Natural killer cell (primary cell): ENCODE measurements around the gene CDH13. TPM values are rescaled to one million over a fixed set of nuclear protein-coding genes. Genes with fewer than 3 reads are reported as not detected.

Experiments used
- ATAC-seq, 3 donors: fragments of 150-1000 bp in 2 of 3; fragments of 200-7000 bp in 1 of 3; cut with Tn5 transposase; 1 replicate in 1 of 3; 2 replicates in 2 of 3; pipeline ENCODE4 v1.10.0; 2021; ENCODE audit warnings: mild to moderate bottlenecking in 2 of 3, moderate library complexity in 2 of 3
- DNase-seq, 2 donors: peaks; one replicate each; pipeline versions ENCODE4 v3.0.0 to v3.0.0-alpha.2; 2013 to 2021; ENCODE audit warnings: mixed read lengths in 1 of 2
- H3K27ac ChIP-seq: one replicate; pipeline ENCODE4 v1.5.1; 2013; ENCODE audit warnings: mild to moderate bottlenecking, low read length
- H3K27me3 ChIP-seq: one replicate; pipeline ENCODE4 v1.6.1; 2013; ENCODE audit warnings: low read length; ENCODE audit not compliant: control insufficient read depth, insufficient read depth
- H3K36me3 ChIP-seq: one replicate; pipeline ENCODE4 v1.6.1; 2013; ENCODE audit warnings: low read length; ENCODE audit not compliant: control insufficient read depth, insufficient read depth
- H3K4me1 ChIP-seq: one replicate; pipeline ENCODE4 v1.6.1; 2013; ENCODE audit warnings: low read length; ENCODE audit not compliant: control insufficient read depth, insufficient read depth
- H3K4me3 ChIP-seq: one replicate; pipeline ENCODE4 v1.5.1; 2013; ENCODE audit warnings: low read length
- H3K9me3 ChIP-seq: one replicate; pipeline ENCODE4 v1.6.1; 2013; ENCODE audit warnings: low read length; ENCODE audit not compliant: control insufficient read depth, insufficient read depth
- H3K27ac Mint-ChIP-seq, 2 donors: one replicate each; pipeline ENCODE4 v1.8.0; 2022; ENCODE audit warnings: mild to moderate bottlenecking in 2 of 2, mixed read lengths in 2 of 2, moderate library complexity in 1 of 2
- H3K27me3 Mint-ChIP-seq, 2 donors: one replicate each; pipeline ENCODE4 v1.8.0; 2022; ENCODE audit warnings: low read depth in 2 of 2, mixed read lengths in 2 of 2
- H3K36me3 Mint-ChIP-seq: one replicate; pipeline ENCODE4 v1.8.0; 2022; ENCODE audit warnings: mixed read lengths
- H3K4me1 Mint-ChIP-seq, 2 donors: one replicate each; pipeline ENCODE4 v1.8.0; 2022; ENCODE audit warnings: mixed read lengths in 2 of 2
- H3K4me3 Mint-ChIP-seq: one replicate; pipeline ENCODE4 v1.8.0; 2022; ENCODE audit warnings: mild to moderate bottlenecking, moderate library complexity, mixed read lengths
- H3K9me3 Mint-ChIP-seq, 2 donors: one replicate each; pipeline ENCODE4 v1.8.0; 2022; ENCODE audit warnings: mixed read lengths in 2 of 2
- CTCF ChIP-seq: fragments of 200-600 bp; IDR thresholded peaks from one replicate; pipeline ENCODE4 v1.8.0; 2022; ENCODE audit warnings: antibody characterized with exemption
- WGBS: methylation state at CpG from one replicate; pipeline ENCODE4 v1.1.7; 2013; ENCODE audit warnings: missing lambda C conversion rate; ENCODE audit not compliant: insufficient coverage; 5-methylcytosine and 5-hydroxymethylcytosine counted together
- intact Hi-C: fragments of 100-400 bp; cut with micrococcal nuclease; formaldehyde crosslinking; loops from one replicate; pipeline ENCODE4 v1.14.2; 2022
- total RNA-seq, 4 donors: library from RNA; stranded (reverse); fragments of 120-200 nt in 1 of 4; gene quantifications; one replicate each; pipeline versions ENCODE4 v1.2.3 to v1.2.4, GENCODE V29; 2013 to 2022

The CDH13 gene
- total RNA-seq, 3 donors from 2014 or later (not counting 1 experiment from before 2014, with no cell fraction given): not detected

GRCh38 chr16:82703161-82703560, 76.4 kb downstream of the CDH13 start:
- Histone ChIP-seq H3K27ac (no peak overlapping the region), H3K4me1 (no peaks in the 10 kb centered on the region), H3K4me3 (no peak overlapping the region), H3K27me3 (no peaks in the 10 kb centered on the region), H3K36me3 (no peaks in the 10 kb centered on the region), H3K9me3 (no peaks in the 10 kb centered on the region)
- DNase-seq: no peak
- no peak overlapping the region for H3K4me3 Mint-ChIP-seq
- no peaks in the 10 kb centered on the region for H3K9me3 Mint-ChIP-seq
- peaks cover 6 to 7% of the 10 kb centered on the region in 2 donors for H3K4me1 Mint-ChIP-seq
- peaks cover 20 to 37% of the 10 kb centered on the region in 2 donors for H3K27me3 Mint-ChIP-seq
- whole genome bisulfite sequencing: 84% methylated on average over 2 of the region's 2 CpGs
- H3K27ac Mint-ChIP-seq: no peak overlapping the region
- H3K36me3 Mint-ChIP-seq: no peaks in the 10 kb centered on the region
- no peak for TF ChIP-seq CTCF
- intact Hi-C loops: no loop called here
- ATAC-seq: no peak

GRCh38 chr16:82703871-82704768, 77.4 kb downstream of the CDH13 start:
- no peak for TF ChIP-seq CTCF
- H3K27me3 Mint-ChIP-seq: peaks cover 19 to 33% of the 10 kb centered on the region in 2 donors
- no peaks in the 10 kb centered on the region for H3K36me3 Mint-ChIP-seq
- no peak overlapping the region for H3K27ac Mint-ChIP-seq
- Histone ChIP-seq H3K4me1 (no peaks in the 10 kb centered on the region), H3K36me3 (no peaks in the 10 kb centered on the region), H3K27ac (no peak overlapping the region), H3K9me3 (no peaks in the 10 kb centered on the region), H3K27me3 (no peaks in the 10 kb centered on the region), H3K4me3 (no peak overlapping the region)
- no peak overlapping the region for H3K4me3 Mint-ChIP-seq
- intact Hi-C loops: no loop called here
- ATAC-seq: no peak
- H3K4me1 Mint-ChIP-seq: peaks cover 6 to 7% of the 10 kb centered on the region in 2 donors
- 50% methylated on average over 7 of the region's 7 CpGs for WGBS
- H3K9me3 Mint-ChIP-seq: no peaks in the 10 kb centered on the region
- no peak for DNase-seq

- no peak for TF ChIP-seq CTCF
- Mint-ChIP-seq H3K27me3 (peaks cover 0 to 10% of the 10 kb centered on the region in 2 donors), H3K9me3 (no peaks in the 10 kb centered on the region), H3K36me3 (no peaks in the 10 kb centered on the region), H3K4me3 (no peak overlapping the region), H3K27ac (no peak overlapping the region), H3K4me1 (no peaks in the 10 kb centered on the region)
- no peaks in the 10 kb centered on the region for H3K9me3 ChIP-seq
- no peaks in the 10 kb centered on the region for H3K4me1 ChIP-seq
- H3K27ac ChIP-seq: no peak overlapping the region
- intact Hi-C loops: no loop called here
- DNase-seq: no peak
- H3K27me3 ChIP-seq: no peaks in the 10 kb centered on the region
- ATAC-seq: no peak
- no CpG with 5 or more reads among the region's 3 CpGs for WGBS
- no peak overlapping the region for H3K4me3 ChIP-seq
- H3K36me3 ChIP-seq: no peaks in the 10 kb centered on the region
Measured at GRCh38 chr16:82709987-82710386, 83.2 kb downstream of the CDH13 start.
